Measurements from ENCODE around the gene CD83. TPM values are rescaled to one million over a fixed set of nuclear protein-coding genes. Genes with fewer than 3 reads are reported as not detected.

The CD83 gene
- polyA plus RNA-seq, 1 experiment = 0.85 TPM

DNA sequence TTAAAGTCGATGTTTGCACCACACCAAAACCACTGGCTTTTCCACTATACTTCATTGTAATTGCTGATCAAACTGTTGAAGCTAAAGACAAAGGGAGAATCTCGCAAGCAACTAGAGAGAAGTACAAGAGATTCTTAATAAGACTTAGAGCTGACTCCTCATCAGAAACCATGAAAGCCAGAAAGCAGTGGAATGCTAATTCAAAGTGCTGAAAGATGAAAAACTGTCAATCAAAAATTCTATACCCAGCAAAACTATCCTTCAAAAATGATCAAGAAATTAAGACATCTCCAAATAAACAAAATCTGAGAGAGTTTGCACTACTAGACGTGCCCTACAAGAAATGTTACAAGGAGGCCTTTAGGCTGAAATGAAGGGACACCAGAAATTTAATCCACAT, 52.6 kb downstream of the CD83 start:
- ChIA-PET CTCF (interaction anchor here (1.0 kb wide), 1 partner anchor 21 kb away, joined by 3 read pairs; no protein-coding TSS in a partner anchor), POLR2A (interaction anchor here (0.7 kb wide), 1 partner anchor 61 kb away, joined by 4 read pairs; no protein-coding TSS in a partner anchor)
- H3K27me3 ChIP-seq (ENCODE audit: control insufficient read depth, insufficient read depth, low read length) = no peaks in the 10 kb centered on the region

DNA sequence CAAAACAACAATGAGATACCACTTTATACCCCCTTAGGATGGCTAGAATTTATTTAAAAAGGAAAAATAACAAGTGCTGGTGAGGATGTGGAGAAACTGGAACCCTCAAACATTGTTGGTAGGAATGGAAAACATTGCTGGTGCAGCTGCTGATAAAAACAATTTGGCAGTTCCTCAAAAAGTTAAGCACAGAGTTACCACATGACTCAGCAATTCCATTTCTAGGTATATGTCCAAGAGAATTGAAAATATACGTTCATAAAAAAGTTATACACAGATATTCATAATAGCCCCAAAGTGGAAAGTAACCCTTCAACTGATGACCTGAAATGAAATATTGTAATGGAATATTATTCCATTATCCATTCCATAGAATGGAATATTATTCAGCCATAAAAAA, 55.0 kb downstream of the CD83 start:
- H3K4me3 ChIP-seq (ENCODE audit: low read depth, low read length) = no peak overlapping the region
- DNase-seq (ENCODE audit: low read depth) = no peak
- CTCF ChIA-PET = no interaction called here

More for the DNA sequence above, 52.6 kb downstream of the CD83 start:
- no peak overlapping the region for H3K4me3 ChIP-seq (ENCODE audit: low read depth, low read length)
- no peak for DNase-seq (ENCODE audit: low read depth)
- H3K36me3 ChIP-seq (ENCODE audit: control insufficient read depth, insufficient read depth, low read length) = no peaks in the 10 kb centered on the region
- TF ChIP-seq, protein P1, sequence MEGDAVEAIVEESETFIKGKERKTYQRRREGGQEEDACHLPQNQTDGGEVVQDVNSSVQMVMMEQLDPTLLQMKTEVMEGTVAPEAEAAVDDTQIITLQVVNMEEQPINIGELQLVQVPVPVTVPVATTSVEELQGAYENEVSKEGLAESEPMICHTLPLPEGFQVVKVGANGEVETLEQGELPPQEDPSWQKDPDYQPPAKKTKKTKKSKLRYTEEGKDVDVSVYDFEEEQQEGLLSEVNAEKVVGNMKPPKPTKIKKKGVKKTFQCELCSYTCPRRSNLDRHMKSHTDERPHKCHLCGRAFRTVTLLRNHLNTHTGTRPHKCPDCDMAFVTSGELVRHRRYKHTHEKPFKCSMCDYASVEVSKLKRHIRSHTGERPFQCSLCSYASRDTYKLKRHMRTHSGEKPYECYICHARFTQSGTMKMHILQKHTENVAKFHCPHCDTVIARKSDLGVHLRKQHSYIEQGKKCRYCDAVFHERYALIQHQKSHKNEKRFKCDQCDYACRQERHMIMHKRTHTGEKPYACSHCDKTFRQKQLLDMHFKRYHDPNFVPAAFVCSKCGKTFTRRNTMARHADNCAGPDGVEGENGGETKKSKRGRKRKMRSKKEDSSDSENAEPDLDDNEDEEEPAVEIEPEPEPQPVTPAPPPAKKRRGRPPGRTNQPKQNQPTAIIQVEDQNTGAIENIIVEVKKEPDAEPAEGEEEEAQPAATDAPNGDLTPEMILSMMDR (IDR thresholded peaks at IDR 0.05; ENCODE audit: insufficient read depth, low read depth, low read length) = no peak

DNA sequence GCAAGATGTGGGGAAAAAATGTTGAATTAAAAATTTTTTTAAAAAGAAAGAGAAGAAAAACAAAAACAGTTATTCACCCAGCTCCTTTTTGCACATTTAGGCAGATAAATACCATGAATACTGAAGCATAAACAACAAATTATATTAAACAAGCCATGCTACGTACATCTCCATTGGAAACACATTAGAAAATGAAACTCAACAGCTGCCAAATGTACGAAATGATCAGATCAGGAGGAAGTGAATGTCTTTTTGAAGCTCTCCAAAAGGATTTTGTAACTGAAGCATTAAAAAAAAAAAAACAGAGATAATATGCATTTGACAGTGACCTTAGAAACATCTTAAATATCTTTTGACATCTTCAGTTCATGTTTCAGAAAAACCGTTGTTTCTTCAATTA, 56.7 kb downstream of the CD83 start:
- no peak for DNase-seq (ENCODE audit: low read depth)
- TF ChIP-seq, protein P1 (IDR thresholded peaks at IDR 0.05; ENCODE audit: insufficient read depth, low read depth, low read length) = no peak
- ChIA-PET CTCF (interaction anchor here (0.5 to 1.0 kb wide), 3 partner anchors 18 to 38 kb away, joined by 3 to 6 read pairs (median 3); no protein-coding TSS in a partner anchor), POLR2A (no interaction called here)
- H3K36me3 ChIP-seq (ENCODE audit: control insufficient read depth, insufficient read depth, low read length) = no peaks in the 10 kb centered on the region
- H3K4me3 ChIP-seq (ENCODE audit: low read depth, low read length) = no peak overlapping the region
- 0 out of 2 replicates have a peak, but pooled peaks cover 2% of the 10 kb centered on the region for H3K27me3 ChIP-seq (ENCODE audit: control insufficient read depth, insufficient read depth, low read length)

More for the DNA sequence above, 55.0 kb downstream of the CD83 start:
- H3K27me3 ChIP-seq (ENCODE audit: control insufficient read depth, insufficient read depth, low read length) = 0 out of 2 replicates have a peak, but pooled peaks cover 2% of the 10 kb centered on the region
- POLR2A ChIA-PET = no interaction called here
- TF ChIP-seq, protein P1 (IDR thresholded peaks at IDR 0.05; ENCODE audit: insufficient read depth, low read depth, low read length) = no peak
- no peaks in the 10 kb centered on the region for H3K36me3 ChIP-seq (ENCODE audit: control insufficient read depth, insufficient read depth, low read length)

DNA sequence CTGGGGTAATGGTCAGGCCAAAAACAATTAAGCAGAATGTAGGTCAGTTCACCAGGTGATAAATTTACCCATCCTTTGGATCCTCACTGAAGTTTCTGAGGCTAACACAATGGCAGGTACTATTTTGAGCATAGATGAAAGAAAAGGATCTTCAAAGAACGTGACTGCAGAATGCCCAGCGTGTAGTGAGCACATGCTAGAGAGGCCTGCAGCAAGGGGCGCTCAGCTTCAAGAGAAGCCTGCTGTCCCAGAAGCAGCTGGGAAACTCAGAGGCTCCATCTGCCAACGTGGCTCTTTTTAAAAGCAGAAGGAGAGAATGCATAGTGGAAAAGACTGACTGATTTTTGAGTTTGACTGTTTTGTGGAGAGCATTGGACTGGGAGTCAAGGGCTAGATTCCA, 57.4 kb downstream of the CD83 start:
- ChIA-PET POLR2A (no interaction called here), CTCF (no interaction called here)
- TF ChIP-seq, protein P1 (IDR thresholded peaks at IDR 0.05; ENCODE audit: insufficient read depth, low read depth, low read length) = no peak
- no peak overlapping the region for H3K4me3 ChIP-seq (ENCODE audit: low read depth, low read length)
- no peaks in the 10 kb centered on the region for H3K36me3 ChIP-seq (ENCODE audit: control insufficient read depth, insufficient read depth, low read length)
- H3K27me3 ChIP-seq (ENCODE audit: control insufficient read depth, insufficient read depth, low read length) = 0 out of 2 replicates have a peak, but pooled peaks cover 2% of the 10 kb centered on the region
- no peak for DNase-seq (ENCODE audit: low read depth)

DNA sequence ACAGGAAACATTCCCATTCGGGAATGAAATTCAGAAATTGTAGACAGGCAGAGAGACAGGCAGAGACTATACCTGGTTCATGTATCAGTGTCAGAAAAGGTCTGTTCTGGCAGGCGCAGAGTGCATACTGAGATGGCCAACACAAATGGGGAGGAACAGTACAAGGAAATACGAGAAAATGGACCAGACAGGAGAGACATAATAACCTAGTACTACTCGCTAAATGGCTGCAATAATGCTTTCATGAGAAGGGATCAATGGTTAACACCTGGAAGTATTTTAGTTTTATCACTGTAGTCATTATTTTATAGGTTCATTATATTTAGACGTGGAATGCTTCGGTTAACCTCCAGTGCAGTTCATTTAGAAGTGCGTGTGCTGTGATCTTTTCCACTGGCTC, 58.9 kb downstream of the CD83 start:
- ChIA-PET POLR2A (no interaction called here), CTCF (no interaction called here)
- H3K36me3 ChIP-seq (ENCODE audit: control insufficient read depth, insufficient read depth, low read length) = no peaks in the 10 kb centered on the region

More for the DNA sequence above, 58.9 kb downstream of the CD83 start:
- no peak for DNase-seq (ENCODE audit: low read depth)
- TF ChIP-seq, protein P1 (IDR thresholded peaks at IDR 0.05; ENCODE audit: insufficient read depth, low read depth, low read length) = no peak
- Histone ChIP-seq H3K27me3 (ENCODE audit: control insufficient read depth, insufficient read depth, low read length) (0 out of 2 replicates have a peak, but pooled peaks cover 2% of the 10 kb centered on the region), H3K4me3 (ENCODE audit: low read depth, low read length) (no peak overlapping the region)
